Measurements from ENCODE around the gene MTUS2.

- TF ChIP-seq CTCF (IDR thresholded peaks at IDR 0.05) (no peak), ZFX (IDR thresholded peaks at IDR 0.05; ENCODE audit: borderline replicate concordance) (no peak)
Measured at GRCh38 chr13:29429286-29429900, 609.3 kb downstream of the MTUS2 start.

Data from 22Rv1 (cell line).